Measurements from ENCODE around the gene LAIR1. TPM values are rescaled to one million over a fixed set of nuclear protein-coding genes. Genes with fewer than 3 reads are reported as not detected.

The LAIR1 gene
- total RNA-seq, 1 donor from 2014 or later = not detected

GRCh38 chr19:54356444-54357056 is 8.2 kb downstream of the LAIR1 start:
- Mint-ChIP-seq H3K4me3 (ENCODE audit: low read depth) (no peak overlapping the region), H3K9me3 (ENCODE audit: low read depth) (no peaks in the 10 kb centered on the region), H3K27ac (no peak overlapping the region), H3K27me3 (peaks cover 23% of the 10 kb centered on the region), H3K4me1 (ENCODE audit: low read depth) (no peaks in the 10 kb centered on the region), H3K36me3 (ENCODE audit: insufficient read depth) (no peaks in the 10 kb centered on the region)
- no peak for DNase-seq (ENCODE audit: low spot score, unreplicated experiment)
- TF ChIP-seq, protein P1, sequence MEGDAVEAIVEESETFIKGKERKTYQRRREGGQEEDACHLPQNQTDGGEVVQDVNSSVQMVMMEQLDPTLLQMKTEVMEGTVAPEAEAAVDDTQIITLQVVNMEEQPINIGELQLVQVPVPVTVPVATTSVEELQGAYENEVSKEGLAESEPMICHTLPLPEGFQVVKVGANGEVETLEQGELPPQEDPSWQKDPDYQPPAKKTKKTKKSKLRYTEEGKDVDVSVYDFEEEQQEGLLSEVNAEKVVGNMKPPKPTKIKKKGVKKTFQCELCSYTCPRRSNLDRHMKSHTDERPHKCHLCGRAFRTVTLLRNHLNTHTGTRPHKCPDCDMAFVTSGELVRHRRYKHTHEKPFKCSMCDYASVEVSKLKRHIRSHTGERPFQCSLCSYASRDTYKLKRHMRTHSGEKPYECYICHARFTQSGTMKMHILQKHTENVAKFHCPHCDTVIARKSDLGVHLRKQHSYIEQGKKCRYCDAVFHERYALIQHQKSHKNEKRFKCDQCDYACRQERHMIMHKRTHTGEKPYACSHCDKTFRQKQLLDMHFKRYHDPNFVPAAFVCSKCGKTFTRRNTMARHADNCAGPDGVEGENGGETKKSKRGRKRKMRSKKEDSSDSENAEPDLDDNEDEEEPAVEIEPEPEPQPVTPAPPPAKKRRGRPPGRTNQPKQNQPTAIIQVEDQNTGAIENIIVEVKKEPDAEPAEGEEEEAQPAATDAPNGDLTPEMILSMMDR (IDR thresholded peaks at IDR 0.05; ENCODE audit: unreplicated experiment) = no peak

- H3K4me1 Mint-ChIP-seq (ENCODE audit: low read depth) = no peaks in the 10 kb centered on the region
- DNase-seq (ENCODE audit: low spot score, unreplicated experiment) = no peak
- peaks cover 25% of the 10 kb centered on the region for H3K27me3 Mint-ChIP-seq
- no peaks in the 10 kb centered on the region for H3K36me3 Mint-ChIP-seq (ENCODE audit: insufficient read depth)
- H3K9me3 Mint-ChIP-seq (ENCODE audit: low read depth) = no peaks in the 10 kb centered on the region
- H3K4me3 Mint-ChIP-seq (ENCODE audit: low read depth) = no peak overlapping the region
- TF ChIP-seq, protein P1 (IDR thresholded peaks at IDR 0.05; ENCODE audit: unreplicated experiment) = no peak
- H3K27ac Mint-ChIP-seq = no peak overlapping the region
These were observed 9.1 kb downstream of the LAIR1 start for GRCh38 chr19:54355675-54356074.

DNA sequence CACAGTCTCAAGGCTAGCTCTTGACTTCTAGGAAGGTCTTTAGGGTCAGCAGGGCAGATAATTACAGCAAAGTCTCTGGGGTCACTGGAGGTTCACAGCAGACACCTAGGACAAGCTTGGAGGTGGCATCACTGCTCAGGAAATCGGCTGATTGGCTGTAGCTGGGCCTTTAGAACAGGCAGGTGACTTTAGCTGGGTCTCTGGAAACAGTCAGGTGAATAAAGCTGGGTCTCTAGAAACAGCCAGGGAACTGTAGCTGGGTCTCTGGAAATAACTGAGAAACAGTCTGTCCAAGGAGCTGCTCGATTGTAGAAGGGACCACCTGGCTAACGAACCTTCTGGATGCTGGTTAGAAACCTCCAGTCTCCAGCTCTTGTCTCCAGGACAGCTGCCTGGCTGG is 10.0 kb downstream of the LAIR1 start:
- H3K4me1 Mint-ChIP-seq (ENCODE audit: low read depth) = no peaks in the 10 kb centered on the region
- H3K36me3 Mint-ChIP-seq (ENCODE audit: insufficient read depth) = no peaks in the 10 kb centered on the region
- H3K27me3 Mint-ChIP-seq = peaks cover 29% of the 10 kb centered on the region
- TF ChIP-seq, protein P1 (IDR thresholded peaks at IDR 0.05; ENCODE audit: unreplicated experiment) = no peak
- H3K27ac Mint-ChIP-seq = peak overlapping the region; percentile 59
- no peak for DNase-seq (ENCODE audit: low spot score, unreplicated experiment)
- no peak overlapping the region for H3K4me3 Mint-ChIP-seq (ENCODE audit: low read depth)
- H3K9me3 Mint-ChIP-seq (ENCODE audit: low read depth) = no peaks in the 10 kb centered on the region

GRCh38 chr19:54352546-54352945 is 12.2 kb downstream of the LAIR1 start:
- Mint-ChIP-seq H3K27ac (no peak overlapping the region), H3K4me1 (ENCODE audit: low read depth) (no peaks in the 10 kb centered on the region), H3K36me3 (ENCODE audit: insufficient read depth) (no peaks in the 10 kb centered on the region), H3K4me3 (ENCODE audit: low read depth) (no peak overlapping the region), H3K27me3 (peaks cover 42% of the 10 kb centered on the region), H3K9me3 (ENCODE audit: low read depth) (no peaks in the 10 kb centered on the region)
- TF ChIP-seq, protein P1 (IDR thresholded peaks at IDR 0.05; ENCODE audit: unreplicated experiment) = no peak
- DNase-seq (ENCODE audit: low spot score, unreplicated experiment) = no peak

DNA sequence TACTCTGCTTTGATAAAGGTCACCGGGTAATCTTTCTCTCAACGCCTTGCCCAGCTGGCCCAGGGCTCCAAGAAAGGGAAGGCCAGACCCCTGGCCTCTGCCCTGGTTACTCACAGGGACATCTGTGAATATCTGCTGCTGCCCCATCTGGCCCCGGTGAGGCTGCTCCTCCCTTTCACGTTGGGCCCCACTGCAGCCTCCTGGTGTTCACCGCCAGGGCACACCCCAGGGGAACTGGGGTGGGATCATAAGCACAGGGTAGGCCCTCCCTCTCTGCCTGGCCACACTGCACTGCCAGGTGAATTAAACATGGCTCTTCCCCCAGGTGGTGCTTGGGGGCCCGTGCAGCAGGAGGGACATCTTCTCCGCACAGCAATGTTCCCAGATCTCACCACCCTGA is 12.7 kb downstream of the LAIR1 start:
- no peak overlapping the region for H3K27ac Mint-ChIP-seq
- no peaks in the 10 kb centered on the region for H3K4me1 Mint-ChIP-seq (ENCODE audit: low read depth)
- no peaks in the 10 kb centered on the region for H3K9me3 Mint-ChIP-seq (ENCODE audit: low read depth)
- H3K36me3 Mint-ChIP-seq (ENCODE audit: insufficient read depth) = no peaks in the 10 kb centered on the region
- no peak overlapping the region for H3K4me3 Mint-ChIP-seq (ENCODE audit: low read depth)
- no peak for DNase-seq (ENCODE audit: low spot score, unreplicated experiment)
- H3K27me3 Mint-ChIP-seq = peaks cover 47% of the 10 kb centered on the region
- TF ChIP-seq, protein P1 (IDR thresholded peaks at IDR 0.05; ENCODE audit: unreplicated experiment) = no peak

Data from progenitor cell of endocrine pancreas (in vitro differentiated cells).